Endothelial cell of umbilical vein (primary cell): ENCODE data around the gene RPA1. TPM values are rescaled to one million over a fixed set of nuclear protein-coding genes. Genes with fewer than 3 reads are reported as not detected.

Experiments
- BruUV-seq: library from RNA; stranded (reverse); fragments of 400-500 nt; replicated peaks from 2 replicates; lab custom pipeline; 2021; lab: Mats Ljungman, UMichigan
- CTCF ChIA-PET: fragments of 300-600, 350-600 bp; sonication (Branson Sonifier 250); formaldehyde crosslinking; loops from one replicate; lab custom pipeline; 2021; ENCODE audit warnings: antibody characterized with exemption, inconsistent platforms; lab: Charles Lee
- POLR2A ChIA-PET: fragments of 300-600, 350-600 bp; sonication (Branson Sonifier 250); formaldehyde crosslinking; loops from one replicate; lab custom pipeline; 2021; ENCODE audit warnings: antibody characterized with exemption, inconsistent platforms; lab: Charles Lee
- DNase-seq: peaks from one replicate; pipeline ENCODE4 v3.0.0-alpha.2; 2011; ENCODE audit warnings: low read depth, low spot score
- FAIRE-seq: peaks from 2 replicates; lab custom pipeline; 2011; peaks lifted over from hg19 to GRCh38; lab: Jason Lieb, UNC
- H2AFZ ChIP-seq: 2 replicates; pipeline ENCODE4 v1.6.0; 2012; ENCODE audit warnings: low read depth, low read length, control low read depth, inconsistent platforms
- H3K27ac ChIP-seq: 2 replicates; pipeline ENCODE4 v1.5.1; 2011; ENCODE audit warnings: low read depth, mild to moderate bottlenecking, control low read depth, low read length, moderate library complexity; ENCODE audit not compliant: insufficient read depth
- H3K27me3 ChIP-seq, 2 experiments: 2 replicates each; pipeline versions ENCODE4 v1.6.0 to v1.6.1; 2011; ENCODE audit warnings: low read length in 2 of 2, mixed read lengths in 1 of 2; ENCODE audit not compliant: control insufficient read depth in 2 of 2, insufficient read depth in 2 of 2
- H3K36me3 ChIP-seq, 2 experiments: 2 replicates in 1 of 2; 3 replicates in 1 of 2; pipeline ENCODE4 v1.5.1; 2011; ENCODE audit warnings: low read length in 2 of 2, mild to moderate bottlenecking in 1 of 2, moderate library complexity in 1 of 2; ENCODE audit not compliant: control insufficient read depth in 2 of 2, insufficient read depth in 2 of 2; ENCODE audit errors: extremely low read depth in 1 of 2
- H3K4me1 ChIP-seq: 3 replicates; pipeline ENCODE4 v1.5.1; 2011; ENCODE audit warnings: mild to moderate bottlenecking, low read length; ENCODE audit not compliant: control insufficient read depth, insufficient read depth; ENCODE audit errors: extremely low read depth
- H3K4me2 ChIP-seq: 2 replicates; pipeline ENCODE4 v1.6.1; 2011; ENCODE audit warnings: low read length, control low read depth, mixed read lengths; ENCODE audit not compliant: insufficient read depth
- H3K4me3 ChIP-seq, 3 experiments: fragments of 200-600 bp in 1 of 3; sonication (generic), shearing (Covaris generic) in 1 of 3; replicated peaks in 1 of 3; 2 replicates each; pipeline ENCODE4 v1.5.1; 2011 to 2016; ENCODE audit warnings: control low read depth in 3 of 3, low read length in 3 of 3, mild to moderate bottlenecking in 2 of 3, inconsistent platforms in 1 of 3, low read depth in 1 of 3, moderate library complexity in 1 of 3; ENCODE audit not compliant: insufficient read depth in 1 of 3
- H3K79me2 ChIP-seq: 2 replicates; pipeline ENCODE4 v1.6.0; 2012; ENCODE audit warnings: low read length, inconsistent platforms; ENCODE audit not compliant: control insufficient read depth, insufficient read depth
- H3K9ac ChIP-seq: replicated peaks from 2 replicates; pipeline ENCODE3; 2011; ENCODE audit warnings: low read length, control low read depth; ENCODE audit not compliant: insufficient read depth; ENCODE audit errors: extremely low read depth
- H3K9me1 ChIP-seq: replicated peaks from 3 replicates; pipeline ENCODE4 v1.6.0; 2011; ENCODE audit warnings: mild to moderate bottlenecking, low read length; ENCODE audit not compliant: control insufficient read depth, insufficient read depth; ENCODE audit errors: extremely low read depth
- H3K9me3 ChIP-seq: replicated peaks from 2 replicates; pipeline ENCODE4 v1.5.1; 2012; ENCODE audit warnings: low read length, inconsistent platforms; ENCODE audit not compliant: control insufficient read depth, insufficient read depth
- H4K20me1 ChIP-seq: replicated peaks from 2 replicates; pipeline ENCODE3; 2011; ENCODE audit warnings: mild to moderate bottlenecking, low read length; ENCODE audit not compliant: control insufficient read depth, insufficient read depth; ENCODE audit errors: extremely low read depth
- CTCF ChIP-seq, 2 donors: IDR thresholded peaks; 1 replicate in 1 of 2; 2 replicates in 1 of 2; pipeline ENCODE4 v1.5.1; 2011; ENCODE audit warnings: low read length in 2 of 2, mild to moderate bottlenecking in 2 of 2, moderate library complexity in 2 of 2, control low read depth in 1 of 2, inconsistent platforms in 1 of 2, low read depth in 1 of 2; ENCODE audit not compliant: insufficient read depth in 1 of 2; ENCODE audit errors: extremely low read depth in 1 of 2
- EZH2 ChIP-seq: IDR thresholded peaks from 2 replicates; pipeline ENCODE4 v1.6.1; 2012; ENCODE audit warnings: borderline replicate concordance, low read depth, mild to moderate bottlenecking, moderate library complexity, low read length, inconsistent platforms; ENCODE audit not compliant: severe bottlenecking
- FOS ChIP-seq: IDR thresholded peaks from 2 replicates; pipeline ENCODE4 v1.6.1; 2011; ENCODE audit warnings: mild to moderate bottlenecking, low read length, moderate library complexity, borderline replicate concordance; ENCODE audit not compliant: insufficient read depth
- GATA2 ChIP-seq: IDR thresholded peaks from 2 replicates; pipeline ENCODE4 v1.7.0; 2011; ENCODE audit warnings: low read depth, mild to moderate bottlenecking, moderate library complexity, mixed read lengths, low read length; ENCODE audit not compliant: insufficient read length, insufficient read depth
- JUN ChIP-seq: IDR thresholded peaks from 2 replicates; pipeline ENCODE4 v1.6.1; 2011; ENCODE audit warnings: borderline replicate concordance, low read depth; ENCODE audit not compliant: insufficient read length, insufficient read depth
- MYC ChIP-seq: IDR thresholded peaks from one replicate; pipeline ENCODE4 v1.6.1; 2011; ENCODE audit warnings: mild to moderate bottlenecking, low read depth, low read length
- POLR2A ChIP-seq: IDR thresholded peaks from 2 replicates; pipeline ENCODE4 v1.6.1; 2012; ENCODE audit warnings: low read depth, mild to moderate bottlenecking, control low read depth, low read length
- POLR2AphosphoS5 ChIP-seq: IDR thresholded peaks from 2 replicates; pipeline ENCODE4 v1.6.1; 2012; ENCODE audit warnings: low read depth, mild to moderate bottlenecking, control low read depth, low read length, moderate library complexity; ENCODE audit not compliant: insufficient read depth
- dilution Hi-C: fragments of 300-500 bp; cut with MboI; formaldehyde crosslinking; loops from one replicate; pipeline ENCODE4 v1.15.0; 2019; ENCODE audit warnings: low sequenced_read_pairs; ENCODE audit not compliant: extremely low pct_ligation_motif_present
- intact Hi-C: fragments of 100-400 bp; cut with micrococcal nuclease; formaldehyde crosslinking; loops from one replicate; pipeline ENCODE4 v1.10.0; 2022
- polyA plus RNA-seq, 4 experiments: library from polyadenylated mRNA; depleted of rRNA in 3 of 4; stranded (reverse) in 3 of 4; unstranded in 1 of 4; fragments of >200 nt; gene quantifications; 2 replicates each; pipeline versions ENCODE4 v1.2.1 to v1.2.3, GENCODE V29; 2011 to 2012; ENCODE audit warnings: missing spikeins in 1 of 4
- total RNA-seq: library from RNA; stranded (reverse); gene quantifications from 2 replicates; pipeline ENCODE4 v1.2.3, GENCODE V29; 2021
- TF ChIP-seq, protein P1 (sequence below): IDR thresholded peaks from 2 replicates; pipeline ENCODE4 v1.6.1; 2011; ENCODE audit not compliant: insufficient read depth, insufficient read length

RPA1 gene
- total and polyA plus RNA-seq, 2 donors (not counting 3 experiments of a cell fraction or from before 2014, with no cell fraction given) = 50.5 to 123 TPM

DNA sequence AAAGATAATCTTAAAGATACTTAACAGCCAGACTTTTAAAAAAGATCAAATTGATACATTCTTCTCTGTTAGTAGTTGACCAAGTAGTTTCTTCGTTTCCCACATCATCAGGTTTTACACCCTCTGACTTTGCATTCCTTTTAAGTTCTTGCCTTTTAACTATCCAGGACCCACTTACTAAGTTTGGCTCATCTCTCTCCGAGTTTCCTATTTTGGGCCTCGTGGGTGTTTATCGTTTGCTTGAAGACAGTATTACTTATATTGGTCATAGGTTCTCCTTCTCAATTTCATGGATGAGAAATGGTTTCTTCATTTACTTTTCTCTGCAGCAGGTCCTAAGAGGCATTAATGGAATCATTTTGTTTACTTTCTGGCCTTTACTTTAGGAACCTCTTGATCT is 43.2 kb downstream of the RPA1 start:
- no TSS peak for BruUV-seq
- DNase-seq (no peak), FAIRE-seq (no peak)
- no peaks in the 10 kb centered on the region for H4K20me1 ChIP-seq
- H3K4me1 ChIP-seq = no peaks in the 10 kb centered on the region
- H3K79me2 ChIP-seq = no peaks in the 10 kb centered on the region
- ChIA-PET CTCF (no interaction called here), POLR2A (no interaction called here)
- H3K9me3 ChIP-seq = no peaks in the 10 kb centered on the region
- H3K36me3 ChIP-seq = peaks cover 4% of the 10 kb centered on the region in 2 experiments
- no peak overlapping the region for H3K9ac ChIP-seq
- H3K4me2 ChIP-seq = no peak overlapping the region
- no peak overlapping the region for H3K4me3 ChIP-seq
- TF ChIP-seq GATA2 (no peak), EZH2 (no peak), POLR2A (no peak), MYC (no peak), CTCF (IDR thresholded peaks at IDR 0.05; ENCODE audit: extremely low read depth in 1 of 2, insufficient read depth in 1 of 2, low read depth in 1 of 2, low read length in 2 of 2) (no peak), POLR2AphosphoS5 (no peak), JUN (no peak), FOS (no peak)
- TF ChIP-seq, protein P1, sequence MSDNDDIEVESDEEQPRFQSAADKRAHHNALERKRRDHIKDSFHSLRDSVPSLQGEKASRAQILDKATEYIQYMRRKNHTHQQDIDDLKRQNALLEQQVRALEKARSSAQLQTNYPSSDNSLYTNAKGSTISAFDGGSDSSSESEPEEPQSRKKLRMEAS = no peak
- intact Hi-C loops (no loop called here), dilution Hi-C loops (no loop called here)
- no peak overlapping the region for H2AFZ ChIP-seq
- no peaks in the 10 kb centered on the region for H3K27me3 ChIP-seq
- H3K27ac ChIP-seq = no peak overlapping the region
- H3K9me1 ChIP-seq = no peaks in the 10 kb centered on the region
